HG02970 (cell line): ENCODE measurements around the gene SLC25A51.

ENCODE experiments used
- ATAC-seq: cut with Tn5 transposase; IDR thresholded peaks from one replicate; pipeline ENCODE4 v1.9.1; 2021; ENCODE audit warnings: mild to moderate bottlenecking, moderate library complexity, moderate number of reproducible peaks; ENCODE audit not compliant: unreplicated experiment, low FRiP score

The SLC25A51 gene

DNA sequence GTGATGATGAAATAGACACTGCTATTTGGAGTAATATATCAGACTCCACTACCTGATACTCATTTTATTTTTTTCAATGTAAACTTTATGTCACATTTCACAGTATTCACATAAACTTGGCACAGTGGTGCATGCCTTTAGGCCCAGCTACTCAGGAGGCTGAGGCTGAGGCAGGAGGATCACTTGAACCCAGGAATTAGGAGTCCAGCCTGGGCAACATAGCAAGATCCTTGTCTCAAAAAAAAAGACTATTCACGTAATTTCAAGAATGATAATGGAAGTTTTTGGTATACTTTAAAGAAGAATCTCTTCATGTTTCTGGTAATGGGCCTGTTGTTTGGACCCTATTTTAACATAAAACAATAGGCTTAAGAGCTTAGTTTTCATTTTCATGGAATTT is 47.4 kb downstream of the SLC25A51 start:
- no peak for ATAC-seq

DNA sequence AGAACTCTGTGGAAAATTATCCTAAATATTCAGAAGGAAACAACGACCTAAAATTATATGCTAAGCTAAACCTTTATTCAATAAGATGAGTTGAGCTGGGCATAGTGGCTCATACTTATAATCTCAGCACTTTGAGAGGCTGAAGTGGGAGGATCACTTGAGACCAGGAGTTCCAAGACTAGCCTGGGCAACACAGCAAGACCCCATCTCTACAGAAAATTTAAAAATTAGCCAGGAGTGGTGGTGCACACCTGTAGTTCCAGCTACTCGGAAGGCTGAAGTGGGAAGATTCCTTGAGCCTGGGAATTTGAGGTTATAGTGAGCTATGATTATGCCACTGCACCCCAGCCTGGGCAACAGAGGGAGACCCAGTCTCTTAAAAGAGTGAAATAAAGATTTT is 51.7 kb downstream of the SLC25A51 start:
- no peak for ATAC-seq

DNA sequence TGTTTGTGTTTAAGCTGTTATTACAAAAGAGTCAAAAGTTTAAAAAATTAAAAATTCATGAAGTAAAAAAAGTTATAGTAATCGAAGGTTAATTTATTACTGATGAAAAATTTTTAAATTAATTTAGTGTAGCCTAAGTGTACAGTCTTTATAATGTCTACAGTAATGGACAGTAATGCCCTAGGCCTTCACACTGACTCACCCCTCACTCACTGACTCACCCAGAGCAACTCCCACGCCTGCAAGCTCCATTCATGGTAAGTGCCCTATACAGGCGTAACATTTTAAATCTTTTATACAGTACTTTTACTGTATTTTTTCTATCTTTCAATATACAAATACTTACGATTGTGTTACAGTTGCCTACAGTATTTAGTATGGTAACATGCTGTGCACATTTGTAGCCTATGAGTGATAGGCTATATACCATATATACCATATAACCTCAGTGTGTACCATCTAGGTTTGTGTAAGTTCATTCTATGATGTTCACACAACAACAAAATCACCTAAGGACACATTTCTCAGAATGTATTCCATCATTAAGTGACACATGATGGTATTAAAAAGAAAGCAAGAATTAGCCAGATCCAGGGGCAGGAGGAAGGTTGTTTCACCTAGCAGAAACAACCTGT is 63.2 kb downstream of the SLC25A51 start:
- ATAC-seq: no peak

DNA sequence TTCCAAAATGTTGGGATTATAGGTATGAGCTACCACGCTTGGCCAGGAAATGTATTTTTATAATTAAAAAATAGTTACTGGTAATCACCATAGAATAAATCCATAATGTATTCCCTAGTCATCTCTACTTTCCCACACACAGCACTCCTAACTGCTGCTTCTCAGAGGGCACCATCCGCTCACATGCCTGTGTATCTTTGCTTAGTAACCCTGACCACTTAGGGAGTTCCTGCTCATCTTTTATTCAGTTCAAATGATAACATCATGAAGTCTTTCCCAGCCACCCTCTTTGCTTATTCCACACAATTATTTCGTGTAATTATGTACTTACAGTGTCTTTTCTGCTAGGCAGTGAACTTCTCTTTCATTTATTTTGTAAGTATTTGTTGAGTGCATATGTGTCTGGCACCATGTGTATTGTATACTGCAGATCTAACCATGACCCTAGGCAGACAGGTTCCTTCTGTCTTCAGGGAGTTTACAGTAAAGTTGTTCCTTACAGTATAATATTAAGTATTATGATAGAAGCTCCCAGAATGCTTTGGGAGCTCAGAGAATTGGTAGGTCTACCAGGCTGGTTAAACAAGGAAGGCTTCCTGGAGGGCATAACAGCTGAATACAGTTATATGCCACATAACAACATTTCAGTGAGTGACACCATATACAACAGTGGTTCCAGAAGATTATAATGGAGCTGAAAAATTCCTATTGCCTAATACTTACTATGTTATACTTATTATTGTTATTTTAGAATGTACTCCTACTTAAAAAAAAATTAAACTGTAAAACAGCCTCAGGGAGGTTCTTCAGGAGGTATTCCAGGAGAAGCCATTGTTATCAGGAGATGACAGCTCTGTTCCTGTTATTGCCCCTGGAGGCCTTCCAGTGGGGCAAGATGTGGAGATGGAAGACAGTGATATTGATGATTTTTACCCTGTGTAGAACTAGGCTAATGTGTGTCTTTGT is 64.1 kb downstream of the SLC25A51 start:
- ATAC-seq: no peak
